HCT116 (cell line): ENCODE results near the gene CDH2. TPM values are rescaled to one million over a fixed set of nuclear protein-coding genes. Genes with fewer than 3 reads are reported as not detected.

ENCODE experiments used
- ATAC-seq: fragments of 200-7000 bp; cut with Tn5 transposase; 2 replicates; pipeline ENCODE4 v1.9.1; 2020; ENCODE audit warnings: mild to moderate bottlenecking, moderate library complexity
- BruUV-seq: library from RNA; stranded (reverse); fragments of 400-500 nt; replicated peaks from 2 replicates; lab custom pipeline; 2021; lab: Mats Ljungman, UMichigan
- CTCF ChIA-PET: fragments of 300-600 bp; sonication (Branson Sonifier 250); formaldehyde crosslinking; loops from one replicate; lab custom pipeline; 2021; ENCODE audit warnings: antibody characterized with exemption; lab: Charles Lee
- POLR2A ChIA-PET: fragments of 300-600, 350-600 bp; sonication (Branson Sonifier 250); formaldehyde crosslinking; loops from one replicate; lab custom pipeline; 2021; ENCODE audit warnings: antibody characterized with exemption; lab: Charles Lee
- RAD21 ChIA-PET, 2 experiments: fragments of 300-600 bp; sonication (Branson Sonifier 250); formaldehyde crosslinking; loops; one replicate each; lab custom pipeline; 2023; ENCODE audit warnings: low total read pairs in 2 of 2; ENCODE audit not compliant: uncharacterized antibody in 2 of 2, unreplicated experiment in 2 of 2, low non-redundant PET in 1 of 2; lab: Charles Lee
- DNase-seq: peaks from one replicate; pipeline ENCODE4 v3.0.0-alpha.2; 2010; ENCODE audit warnings: low read depth, low spot score
- H2AFZ ChIP-seq: fragments of 200-600 bp; shearing (Covaris generic), sonication (generic); 2 replicates; pipeline ENCODE4 v1.6.1; 2017; ENCODE audit warnings: low read depth, mixed run types, mixed read lengths, antibody characterized with exemption, low read length; ENCODE audit not compliant: poor library complexity, severe bottlenecking
- H3K27ac ChIP-seq: 2 replicates; pipeline ENCODE4 v1.5.1; 2012; ENCODE audit warnings: low read depth, low read length
- H3K27me3 ChIP-seq: fragments of 200-600 bp; sonication (generic); 2 replicates; pipeline ENCODE4 v1.6.1; 2016; ENCODE audit warnings: mixed run types, low read length, mixed read lengths; ENCODE audit not compliant: insufficient read depth
- H3K36me3 ChIP-seq, 2 experiments: fragments of 200-500 bp in 1 of 2; fragments of 200-600 bp in 1 of 2; sonication (Bioruptor generic) in 1 of 2; sonication (generic) in 1 of 2; 2 replicates each; pipeline versions ENCODE4 v1.5.1 to v1.6.1; 2014 to 2016; ENCODE audit warnings: low read length in 2 of 2, inconsistent platforms in 1 of 2, mixed read lengths in 1 of 2, mixed run types in 1 of 2; ENCODE audit not compliant: insufficient read depth in 2 of 2, control insufficient read depth in 1 of 2
- H3K4me1 ChIP-seq, 2 experiments: fragments of 200-600 bp in 1 of 2; sonication (generic) in 1 of 2; 2 replicates each; pipeline versions ENCODE4 v1.5.1 to v1.6.1; 2012 to 2017; ENCODE audit warnings: low read length in 2 of 2, inconsistent platforms in 1 of 2, mild to moderate bottlenecking in 1 of 2, mixed read lengths in 1 of 2, mixed run types in 1 of 2, moderate library complexity in 1 of 2; ENCODE audit not compliant: insufficient read depth in 2 of 2, control insufficient read depth in 1 of 2
- H3K4me2 ChIP-seq: fragments of 200-600 bp; sonication (generic); 2 replicates; pipeline ENCODE4 v1.6.1; 2017; ENCODE audit warnings: mixed run types, low read length, mixed read lengths
- H3K4me3 ChIP-seq, 2 experiments: fragments of 200-600 bp in 1 of 2; sonication (generic) in 1 of 2; replicated peaks in 1 of 2; 2 replicates each; pipeline ENCODE4 v1.5.1; 2011 to 2016; ENCODE audit warnings: low read length in 2 of 2, control low read depth in 1 of 2, low read depth in 1 of 2, mild to moderate bottlenecking in 1 of 2, mixed read lengths in 1 of 2, mixed run types in 1 of 2
- H3K79me2 ChIP-seq: fragments of 200-600 bp; sonication (generic); 2 replicates; pipeline ENCODE4 v1.6.1; 2017; ENCODE audit warnings: mild to moderate bottlenecking, mixed run types, low read length, moderate library complexity, mixed read lengths; ENCODE audit not compliant: insufficient read depth
- H3K9ac ChIP-seq: fragments of 200-600 bp; sonication (generic); 2 replicates; pipeline ENCODE4 v1.6.1; 2016; ENCODE audit warnings: low read length, mixed read lengths
- H3K9me2 ChIP-seq: fragments of 200-600 bp; sonication (generic), shearing (Covaris generic); 2 replicates; pipeline ENCODE4 v1.6.1; 2017; ENCODE audit warnings: mixed run types, mild to moderate bottlenecking, moderate library complexity; ENCODE audit not compliant: insufficient read depth
- H3K9me3 ChIP-seq, 2 experiments: fragments of 200-500 bp in 1 of 2; fragments of 200-600 bp in 1 of 2; sonication (Bioruptor generic) in 1 of 2; sonication (generic) in 1 of 2; 2 replicates each; pipeline ENCODE4 v1.6.1; 2014 to 2017; ENCODE audit warnings: low read length in 2 of 2, mixed read lengths in 2 of 2, inconsistent platforms in 1 of 2, low read depth in 1 of 2, mild to moderate bottlenecking in 1 of 2, mixed run types in 1 of 2, moderate library complexity in 1 of 2; ENCODE audit not compliant: control insufficient read depth in 1 of 2, insufficient read depth in 1 of 2
- H4K20me1 ChIP-seq: fragments of 200-600 bp; sonication (generic), shearing (Covaris generic); 2 replicates; pipeline ENCODE4 v1.6.1; 2017; ENCODE audit warnings: mixed run types, mild to moderate bottlenecking, moderate library complexity; ENCODE audit not compliant: insufficient read depth
- CEBPB ChIP-seq: IDR thresholded peaks from 2 replicates; pipeline ENCODE4 v1.6.1; 2012; ENCODE audit warnings: low read depth
- EGR1 ChIP-seq: IDR thresholded peaks from 2 replicates; pipeline ENCODE4 v1.6.1; 2012; ENCODE audit warnings: low read depth
- ELF1 ChIP-seq: IDR thresholded peaks from 2 replicates; pipeline ENCODE4 v1.6.1; 2012; ENCODE audit warnings: low read depth, borderline replicate concordance
- EZH2phosphoT487 ChIP-seq: fragments of 200-600 bp; IDR thresholded peaks from 2 replicates; pipeline ENCODE4 v1.6.1; 2018; ENCODE audit warnings: antibody characterized with exemption, borderline replicate concordance
- FOSL1 ChIP-seq: IDR thresholded peaks from 2 replicates; pipeline ENCODE4 v1.6.1; 2012; ENCODE audit warnings: low read depth
- MAX ChIP-seq: IDR thresholded peaks from 2 replicates; pipeline ENCODE4 v1.6.1; 2012
- POLR2A ChIP-seq: IDR thresholded peaks from 2 replicates; pipeline ENCODE4 v1.7.0; 2011; ENCODE audit warnings: borderline replicate concordance; ENCODE audit not compliant: insufficient read depth, insufficient read length; ENCODE audit errors: extremely low read depth
- POLR2AphosphoS5 ChIP-seq: IDR thresholded peaks from 2 replicates; pipeline ENCODE4 v1.6.1; 2011; ENCODE audit warnings: mild to moderate bottlenecking, low read depth, low read length, moderate library complexity
- SP1 ChIP-seq: IDR thresholded peaks from 2 replicates; pipeline ENCODE4 v1.6.1; 2012; ENCODE audit warnings: low read depth
- SRF ChIP-seq: IDR thresholded peaks from 2 replicates; pipeline ENCODE4 v1.6.1; 2012; ENCODE audit warnings: low read depth
- TCF7L2 ChIP-seq: IDR thresholded peaks from 2 replicates; pipeline ENCODE4 v1.7.0; 2011; ENCODE audit warnings: borderline replicate concordance, inconsistent platforms; ENCODE audit not compliant: insufficient read depth, insufficient read length; ENCODE audit errors: extremely low read depth
- ZBTB33 ChIP-seq: IDR thresholded peaks from 2 replicates; pipeline ENCODE4 v1.6.1; 2011; ENCODE audit warnings: mild to moderate bottlenecking, low read length, moderate library complexity; ENCODE audit not compliant: insufficient replicate concordance; ENCODE audit errors: extremely low read depth
- ZFX ChIP-seq: fragments of 450-650 bp; IDR thresholded peaks from 2 replicates; pipeline ENCODE4 v1.6.1; 2017
- ZNF274 ChIP-seq: fragments of 200-500 bp; sonication (Bioruptor generic); IDR thresholded peaks from 2 replicates; pipeline ENCODE4 v1.6.1; 2014; ENCODE audit warnings: mild to moderate bottlenecking, low read depth, low read length, inconsistent platforms
- intact Hi-C: fragments of 100-400 bp; cut with micrococcal nuclease; formaldehyde crosslinking; loops from 2 replicates; pipeline ENCODE4 v1.10.0; 2022
- total RNA-seq: library from RNA; stranded (reverse); gene quantifications from one replicate; pipeline ENCODE4 v1.2.1, GENCODE V29; 2021; ENCODE audit not compliant: unreplicated experiment
- TF ChIP-seq, protein P1 (sequence below), 3 experiments: fragments of 200-600 bp in 1 of 3; sonication (generic) in 1 of 3; IDR thresholded peaks in 2 of 3; conservative IDR thresholded peaks in 1 of 3; 2 replicates each; pipeline ENCODE4 v1.5.1; 2012 to 2017; ENCODE audit warnings: low read depth in 2 of 3, low read length in 2 of 3, antibody characterized with exemption in 1 of 3, borderline replicate concordance in 1 of 3, control low read depth in 1 of 3, mild to moderate bottlenecking in 1 of 3, mixed read lengths in 1 of 3, mixed run types in 1 of 3, moderate library complexity in 1 of 3; ENCODE audit not compliant: insufficient read depth in 1 of 3

Gene CDH2
- total RNA-seq, 1 experiment from 2014 or later: 0.15 TPM

GRCh38 chr18:28143725-28144124 is 33.2 kb downstream of the CDH2 start:
- H3K4me3 ChIP-seq: no peak overlapping the region
- no TSS peak for BruUV-seq
- H3K36me3 ChIP-seq: no peaks in the 10 kb centered on the region
- TF ChIP-seq EZH2phosphoT487 (no peak), CEBPB (no peak), EGR1 (no peak), POLR2A (no peak), SRF (no peak)
- TF ChIP-seq, all 23 proteins: peak for 0
- DNase-seq (no peak), ATAC-seq (no peak)
- H3K27me3 ChIP-seq: no peaks in the 10 kb centered on the region
- no peaks in the 10 kb centered on the region for H3K9me3 ChIP-seq
- H3K27ac ChIP-seq: no peak overlapping the region
- no peak overlapping the region for H2AFZ ChIP-seq
- RAD21 ChIA-PET: no interaction called here
- H3K9me2 ChIP-seq: no peaks in the 10 kb centered on the region
- CTCF ChIA-PET: no interaction called here
- H3K79me2 ChIP-seq: no peaks in the 10 kb centered on the region
- H3K9ac ChIP-seq: no peak overlapping the region
- no peak overlapping the region for H3K4me2 ChIP-seq
- intact Hi-C loops: no loop called here
- POLR2A ChIA-PET: no interaction called here
- H4K20me1 ChIP-seq: no peaks in the 10 kb centered on the region
- no peaks in the 10 kb centered on the region for H3K4me1 ChIP-seq

DNA sequence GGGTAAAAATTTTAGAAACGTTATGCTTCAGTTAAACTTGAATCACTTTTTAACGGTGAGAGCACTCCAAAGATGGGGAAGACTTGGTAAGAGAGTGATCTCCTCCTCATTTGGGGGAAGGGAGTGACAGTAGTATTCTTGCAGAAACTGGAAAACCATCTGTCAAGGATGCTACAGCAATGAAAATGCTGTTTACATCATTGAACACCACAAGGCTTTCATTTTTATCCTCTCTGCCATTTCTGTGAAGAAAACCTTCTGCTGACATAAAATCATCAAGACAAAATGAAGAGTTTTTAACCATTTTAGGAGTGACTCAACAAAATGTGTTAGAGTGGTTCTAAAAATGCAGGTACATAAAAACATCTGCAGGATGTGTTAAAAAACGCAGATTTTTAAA is 38.1 kb downstream of the CDH2 start:
- BruUV-seq: no TSS peak

More for the DNA sequence above, 38.1 kb downstream of the CDH2 start:
- Histone ChIP-seq H3K4me2 (no peak overlapping the region), H2AFZ (no peak overlapping the region), H3K9ac (no peak overlapping the region), H3K27me3 (no peaks in the 10 kb centered on the region), H3K4me1 (no peaks in the 10 kb centered on the region), H3K9me3 (no peaks in the 10 kb centered on the region), H3K36me3 (no peaks in the 10 kb centered on the region), H3K27ac (no peak overlapping the region), H3K9me2 (no peaks in the 10 kb centered on the region), H3K79me2 (no peaks in the 10 kb centered on the region), H4K20me1 (no peaks in the 10 kb centered on the region), H3K4me3 (no peak overlapping the region)
- ChIA-PET CTCF (no interaction called here), POLR2A (no interaction called here), RAD21 (no interaction called here)
- DNase-seq: no peak
- no peak for ATAC-seq
- intact Hi-C loops: no loop called here
- no peak for TF ChIP-seq ZFX
- no peak for TF ChIP-seq POLR2AphosphoS5
- TF ChIP-seq, protein P1, sequence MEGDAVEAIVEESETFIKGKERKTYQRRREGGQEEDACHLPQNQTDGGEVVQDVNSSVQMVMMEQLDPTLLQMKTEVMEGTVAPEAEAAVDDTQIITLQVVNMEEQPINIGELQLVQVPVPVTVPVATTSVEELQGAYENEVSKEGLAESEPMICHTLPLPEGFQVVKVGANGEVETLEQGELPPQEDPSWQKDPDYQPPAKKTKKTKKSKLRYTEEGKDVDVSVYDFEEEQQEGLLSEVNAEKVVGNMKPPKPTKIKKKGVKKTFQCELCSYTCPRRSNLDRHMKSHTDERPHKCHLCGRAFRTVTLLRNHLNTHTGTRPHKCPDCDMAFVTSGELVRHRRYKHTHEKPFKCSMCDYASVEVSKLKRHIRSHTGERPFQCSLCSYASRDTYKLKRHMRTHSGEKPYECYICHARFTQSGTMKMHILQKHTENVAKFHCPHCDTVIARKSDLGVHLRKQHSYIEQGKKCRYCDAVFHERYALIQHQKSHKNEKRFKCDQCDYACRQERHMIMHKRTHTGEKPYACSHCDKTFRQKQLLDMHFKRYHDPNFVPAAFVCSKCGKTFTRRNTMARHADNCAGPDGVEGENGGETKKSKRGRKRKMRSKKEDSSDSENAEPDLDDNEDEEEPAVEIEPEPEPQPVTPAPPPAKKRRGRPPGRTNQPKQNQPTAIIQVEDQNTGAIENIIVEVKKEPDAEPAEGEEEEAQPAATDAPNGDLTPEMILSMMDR (IDR thresholded peaks at IDR 0.05 in 2 of 3, conservative IDR thresholded peaks at IDR 0.05 in 1 of 3; ENCODE audit: borderline replicate concordance in 1 of 3, insufficient read depth in 1 of 3, low read depth in 2 of 3, low read length in 2 of 3): no peak
- TF ChIP-seq SP1: no peak
- TF ChIP-seq SRF: no peak
- TF ChIP-seq ELF1: no peak
- no peak for TF ChIP-seq ZNF274
- TF ChIP-seq TCF7L2: no peak
- TF ChIP-seq FOSL1: no peak
- TF ChIP-seq ZBTB33: no peak
- no peak for TF ChIP-seq MAX
